ENCODE data around the gene STK33.

STK33 gene

GRCh38 chr11:8351223-8351622 is 242.8 kb downstream of the STK33 start:
- Mint-ChIP-seq H3K4me1 (no peaks in the 10 kb centered on the region), H3K4me3 (no peak overlapping the region), H3K27ac (ENCODE audit: low read depth) (no peak overlapping the region), H3K9me3 (no peaks in the 10 kb centered on the region), H3K27me3 (peaks cover 60% of the 10 kb centered on the region), H3K36me3 (ENCODE audit: insufficient read depth) (no peaks in the 10 kb centered on the region)
- DNase-seq (ENCODE audit: low spot score in 2 of 2) (no peak), ATAC-seq (replicated peaks; ENCODE audit: extremely low read depth, poor library complexity, severe bottlenecking) (no peak)

GRCh38 chr11:8347978-8348377 is 246.1 kb downstream of the STK33 start:
- ATAC-seq (replicated peaks; ENCODE audit: extremely low read depth, poor library complexity, severe bottlenecking) (no peak), DNase-seq (ENCODE audit: low spot score in 2 of 2) (no peak)
- Mint-ChIP-seq H3K27ac (ENCODE audit: low read depth) (no peak overlapping the region), H3K4me3 (no peak overlapping the region), H3K27me3 (peaks cover 54% of the 10 kb centered on the region), H3K9me3 (no peaks in the 10 kb centered on the region), H3K36me3 (ENCODE audit: insufficient read depth) (peaks cover 2% of the 10 kb centered on the region), H3K4me1 (peaks cover 11% of the 10 kb centered on the region)

GRCh38 chr11:8346157-8346755 is 247.8 kb downstream of the STK33 start:
- Mint-ChIP-seq H3K4me1 (peaks cover 17% of the 10 kb centered on the region), H3K27ac (ENCODE audit: low read depth) (no peak overlapping the region), H3K36me3 (ENCODE audit: insufficient read depth) (peaks cover 2% of the 10 kb centered on the region), H3K27me3 (peaks cover 56% of the 10 kb centered on the region), H3K4me3 (no peak overlapping the region), H3K9me3 (no peaks in the 10 kb centered on the region)
- DNase-seq (ENCODE audit: low spot score in 2 of 2) (no peak), ATAC-seq (replicated peaks; ENCODE audit: extremely low read depth, poor library complexity, severe bottlenecking) (no peak)

- no peak overlapping the region for H3K27ac Mint-ChIP-seq (ENCODE audit: low read depth)
- H3K27me3 Mint-ChIP-seq = peaks cover 48% of the 10 kb centered on the region
- H3K36me3 Mint-ChIP-seq (ENCODE audit: insufficient read depth) = peaks cover 2% of the 10 kb centered on the region
- H3K4me1 Mint-ChIP-seq = peaks cover 17% of the 10 kb centered on the region
- H3K4me3 Mint-ChIP-seq = no peak overlapping the region
- DNase-seq (ENCODE audit: low spot score in 2 of 2) = no peak
- H3K9me3 Mint-ChIP-seq = no peaks in the 10 kb centered on the region
- no peak for ATAC-seq (replicated peaks; ENCODE audit: extremely low read depth, poor library complexity, severe bottlenecking)
Observed at GRCh38 chr11:8345179-8345578, 248.8 kb downstream of the STK33 start.

- no peaks in the 10 kb centered on the region for H3K9me3 Mint-ChIP-seq
- H3K36me3 Mint-ChIP-seq (ENCODE audit: insufficient read depth) = peaks cover 2% of the 10 kb centered on the region
- no peak for ATAC-seq (replicated peaks; ENCODE audit: extremely low read depth, poor library complexity, severe bottlenecking)
- no peak overlapping the region for H3K27ac Mint-ChIP-seq (ENCODE audit: low read depth)
- peaks cover 45% of the 10 kb centered on the region for H3K27me3 Mint-ChIP-seq
- peaks cover 17% of the 10 kb centered on the region for H3K4me1 Mint-ChIP-seq
- no peak for DNase-seq (ENCODE audit: low spot score in 2 of 2)
- H3K4me3 Mint-ChIP-seq = no peak overlapping the region
Observed at GRCh38 chr11:8344346-8344745, 249.7 kb downstream of the STK33 start.

- Mint-ChIP-seq H3K27me3 (peaks cover 52% of the 10 kb centered on the region), H3K4me3 (no peak overlapping the region), H3K4me1 (peaks cover 17% of the 10 kb centered on the region), H3K36me3 (ENCODE audit: insufficient read depth) (peaks cover 2% of the 10 kb centered on the region), H3K27ac (ENCODE audit: low read depth) (no peak overlapping the region), H3K9me3 (no peaks in the 10 kb centered on the region)
- DNase-seq (ENCODE audit: low spot score in 2 of 2) (no peak), ATAC-seq (replicated peaks; ENCODE audit: extremely low read depth, poor library complexity, severe bottlenecking) (no peak)
Observed at GRCh38 chr11:8342821-8343681, 251.0 kb downstream of the STK33 start.

GRCh38 chr11:8341996-8342395 is 252.0 kb downstream of the STK33 start:
- Mint-ChIP-seq H3K36me3 (ENCODE audit: insufficient read depth) (peaks cover 2% of the 10 kb centered on the region), H3K4me1 (peaks cover 17% of the 10 kb centered on the region), H3K27ac (ENCODE audit: low read depth) (no peak overlapping the region), H3K27me3 (peaks cover 52% of the 10 kb centered on the region), H3K9me3 (no peaks in the 10 kb centered on the region), H3K4me3 (no peak overlapping the region)
- DNase-seq (ENCODE audit: low spot score in 2 of 2) (no peak), ATAC-seq (replicated peaks; ENCODE audit: extremely low read depth, poor library complexity, severe bottlenecking) (no peak)
